ENCODE measurements around the gene CYFIP1. TPM values are rescaled to one million over a fixed set of nuclear protein-coding genes. Genes with fewer than 3 reads are reported as not detected.
"Not testable (repeated sequence)": the region's sequence is repeated elsewhere in the genome, so short reads cannot be mapped to it uniquely, and the experiment has no call there.

The CYFIP1 gene
- total RNA-seq, 1 donor from 2014 or later, result 98.3 TPM

DNA sequence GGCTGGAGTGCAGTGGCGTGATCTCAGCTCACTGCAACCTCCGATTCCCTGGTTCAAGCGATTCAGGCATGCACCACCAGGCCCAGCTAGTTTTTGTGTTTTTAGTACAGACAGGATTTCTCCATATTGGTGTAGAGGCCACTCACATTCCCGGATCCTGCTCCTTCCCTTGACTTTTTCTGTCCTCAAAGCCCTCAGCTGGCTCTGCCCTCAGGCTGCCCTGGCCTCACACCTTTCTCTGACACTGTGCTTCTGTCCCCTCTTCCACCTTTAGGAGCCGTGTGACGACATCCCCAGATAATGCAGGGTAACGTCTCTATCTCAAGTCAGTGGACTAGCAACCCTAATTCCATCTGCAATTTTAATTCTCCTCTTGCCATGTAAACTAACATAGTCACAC lies 8.6 kb upstream of the CYFIP1 start:
- Mint-ChIP-seq H3K4me3 (no peak overlapping the region), H3K9me3 (no peaks in the 10 kb centered on the region), H3K27me3 (ENCODE audit: low read depth) (no peaks in the 10 kb centered on the region), H3K36me3 (peaks cover 5% of the 10 kb centered on the region), H3K27ac (no peak overlapping the region), H3K4me1 (no peaks in the 10 kb centered on the region)
- DNase-seq (ENCODE audit: low spot score in 2 of 2, unreplicated experiment in 2 of 2), result no peak
- TF ChIP-seq, protein P1, sequence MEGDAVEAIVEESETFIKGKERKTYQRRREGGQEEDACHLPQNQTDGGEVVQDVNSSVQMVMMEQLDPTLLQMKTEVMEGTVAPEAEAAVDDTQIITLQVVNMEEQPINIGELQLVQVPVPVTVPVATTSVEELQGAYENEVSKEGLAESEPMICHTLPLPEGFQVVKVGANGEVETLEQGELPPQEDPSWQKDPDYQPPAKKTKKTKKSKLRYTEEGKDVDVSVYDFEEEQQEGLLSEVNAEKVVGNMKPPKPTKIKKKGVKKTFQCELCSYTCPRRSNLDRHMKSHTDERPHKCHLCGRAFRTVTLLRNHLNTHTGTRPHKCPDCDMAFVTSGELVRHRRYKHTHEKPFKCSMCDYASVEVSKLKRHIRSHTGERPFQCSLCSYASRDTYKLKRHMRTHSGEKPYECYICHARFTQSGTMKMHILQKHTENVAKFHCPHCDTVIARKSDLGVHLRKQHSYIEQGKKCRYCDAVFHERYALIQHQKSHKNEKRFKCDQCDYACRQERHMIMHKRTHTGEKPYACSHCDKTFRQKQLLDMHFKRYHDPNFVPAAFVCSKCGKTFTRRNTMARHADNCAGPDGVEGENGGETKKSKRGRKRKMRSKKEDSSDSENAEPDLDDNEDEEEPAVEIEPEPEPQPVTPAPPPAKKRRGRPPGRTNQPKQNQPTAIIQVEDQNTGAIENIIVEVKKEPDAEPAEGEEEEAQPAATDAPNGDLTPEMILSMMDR (IDR thresholded peaks at IDR 0.05; ENCODE audit: unreplicated experiment), result no peak

DNA sequence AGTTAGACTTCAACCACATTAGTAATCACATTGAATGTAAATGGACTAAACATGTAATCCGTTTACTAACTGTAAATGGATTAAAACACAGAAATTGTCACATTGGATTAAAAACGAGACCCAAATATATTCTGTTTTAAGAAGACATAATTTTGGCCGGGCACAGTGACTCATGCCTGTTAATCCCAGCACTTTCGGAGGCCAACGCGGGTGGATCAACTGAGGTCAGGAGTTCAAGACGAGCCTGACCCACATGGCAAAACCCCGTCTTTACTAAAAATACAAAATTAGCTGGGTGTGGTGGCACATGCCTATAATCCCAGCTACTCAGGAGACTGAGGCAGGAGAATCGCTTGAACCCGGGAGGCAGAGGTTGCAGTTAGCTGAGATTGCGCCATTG lies 1.8 kb upstream of the CYFIP1 start:
- not testable (repeated sequence) for H3K4me3 Mint-ChIP-seq; DNase-seq (ENCODE audit: low spot score in 2 of 2, unreplicated experiment in 2 of 2)

DNA sequence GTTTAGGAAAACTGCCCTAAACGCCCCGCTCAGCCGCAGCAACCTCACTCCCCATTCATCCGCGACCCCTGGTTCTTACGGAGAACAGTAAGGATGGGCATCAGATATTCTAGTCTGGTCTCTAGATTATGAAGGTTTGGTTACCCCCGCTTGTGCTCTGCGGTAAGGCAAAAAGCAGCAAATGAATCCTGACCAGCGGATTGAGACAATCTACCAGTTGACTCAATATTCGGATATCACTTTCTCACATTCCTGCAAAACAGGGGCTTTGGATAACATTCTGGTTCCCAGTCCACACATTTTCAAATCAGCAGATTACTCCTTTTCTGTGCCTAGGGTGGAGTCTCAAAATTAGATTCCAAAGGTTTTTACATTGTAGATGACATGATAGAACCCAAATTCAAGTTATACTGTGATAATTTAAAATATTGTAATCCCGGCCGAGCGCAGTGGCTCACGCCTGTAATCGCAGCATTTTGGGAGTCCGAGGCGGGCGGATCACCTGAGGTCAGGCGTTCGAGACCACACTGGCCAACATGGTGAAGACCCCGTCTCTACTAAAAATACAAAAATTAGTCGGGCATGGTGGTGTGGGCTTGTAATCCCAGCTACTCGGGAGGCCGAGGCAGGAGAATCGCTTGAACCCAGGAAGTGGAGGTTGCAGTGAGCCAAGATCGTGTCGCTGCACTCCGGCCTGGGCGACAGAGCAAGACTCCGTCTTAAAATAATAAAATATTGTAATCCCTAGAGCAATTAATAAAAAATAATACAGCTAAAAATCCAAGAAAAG lies 1.1 kb upstream of the CYFIP1 start:
- peak overlapping the region; percentile 53 for H3K27ac Mint-ChIP-seq
- H3K27me3 Mint-ChIP-seq (ENCODE audit: low read depth), result no peaks in the 10 kb centered on the region
- no peaks in the 10 kb centered on the region for H3K36me3 Mint-ChIP-seq
- peak overlapping the region; percentile 79 for H3K4me3 Mint-ChIP-seq
- TF ChIP-seq, protein P1 (IDR thresholded peaks at IDR 0.05; ENCODE audit: unreplicated experiment), result no peak
- H3K9me3 Mint-ChIP-seq, result no peaks in the 10 kb centered on the region
- H3K4me1 Mint-ChIP-seq, result peaks cover 13% of the 10 kb centered on the region
- DNase-seq (ENCODE audit: low spot score in 2 of 2, unreplicated experiment in 2 of 2), result no peak

More for the DNA sequence above, 1.8 kb upstream of the CYFIP1 start:
- H3K27me3 Mint-ChIP-seq (ENCODE audit: low read depth); H3K9me3 Mint-ChIP-seq; H3K36me3 Mint-ChIP-seq; H3K27ac Mint-ChIP-seq: not testable (repeated sequence)
- peaks cover 13% of the 10 kb centered on the region for H3K4me1 Mint-ChIP-seq

DNA sequence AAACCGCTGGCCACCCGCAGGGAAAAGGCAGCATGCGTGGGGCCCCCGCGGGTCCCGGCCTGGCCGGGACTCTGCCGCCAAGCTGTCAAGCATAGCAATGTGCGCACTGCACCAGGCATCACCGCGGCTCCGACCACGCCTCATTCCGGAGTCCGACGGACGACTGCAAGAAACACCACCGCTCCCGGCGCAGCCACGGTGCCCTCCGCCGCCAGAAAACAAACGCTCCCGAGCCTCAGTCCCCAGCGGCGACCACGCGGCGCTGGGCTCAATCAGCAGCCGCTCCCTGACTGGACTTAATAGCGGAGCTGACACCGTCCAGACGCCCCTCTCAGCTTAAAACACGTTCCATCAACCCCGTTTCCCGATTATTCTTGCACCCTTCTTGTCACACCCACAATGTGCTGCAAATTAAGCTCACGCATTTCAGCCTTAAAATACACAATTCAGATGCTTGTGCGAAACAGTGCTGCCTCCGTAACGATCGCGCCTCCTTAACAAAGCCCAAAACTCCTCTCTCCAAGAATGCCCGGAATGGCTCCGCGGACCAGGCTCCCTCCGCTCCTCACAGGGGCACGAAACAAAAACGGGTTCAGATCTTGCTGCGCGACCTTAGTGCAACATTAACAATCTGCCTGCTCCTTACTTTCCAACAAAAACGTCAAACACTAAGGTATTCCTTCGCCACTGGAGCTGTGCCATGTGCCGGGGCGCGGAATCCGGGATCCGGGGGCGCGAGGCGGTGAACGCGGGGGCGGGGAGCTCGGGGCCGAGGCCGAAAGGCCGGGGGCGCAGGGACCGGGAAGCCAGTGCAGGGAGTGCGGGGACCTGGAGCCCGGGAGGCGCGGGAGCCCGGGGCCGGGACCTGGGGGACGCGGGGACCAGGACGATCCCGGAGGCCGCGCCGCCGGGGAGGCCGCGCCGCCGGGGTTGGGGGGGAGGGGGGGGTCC lies 655 bp downstream of the CYFIP1 start:
- Mint-ChIP-seq H3K36me3 (no peaks in the 10 kb centered on the region), H3K9me3 (no peaks in the 10 kb centered on the region), H3K4me3 (peak overlapping the region; percentile 90), H3K27me3 (ENCODE audit: low read depth) (no peaks in the 10 kb centered on the region), H3K4me1 (peaks cover 13% of the 10 kb centered on the region), H3K27ac (peak overlapping the region; percentile 94)
- TF ChIP-seq, protein P1 (IDR thresholded peaks at IDR 0.05; ENCODE audit: unreplicated experiment), result no peak
- peak; percentile 36 to 65 for DNase-seq (ENCODE audit: low spot score in 2 of 2, unreplicated experiment in 2 of 2)

DNA sequence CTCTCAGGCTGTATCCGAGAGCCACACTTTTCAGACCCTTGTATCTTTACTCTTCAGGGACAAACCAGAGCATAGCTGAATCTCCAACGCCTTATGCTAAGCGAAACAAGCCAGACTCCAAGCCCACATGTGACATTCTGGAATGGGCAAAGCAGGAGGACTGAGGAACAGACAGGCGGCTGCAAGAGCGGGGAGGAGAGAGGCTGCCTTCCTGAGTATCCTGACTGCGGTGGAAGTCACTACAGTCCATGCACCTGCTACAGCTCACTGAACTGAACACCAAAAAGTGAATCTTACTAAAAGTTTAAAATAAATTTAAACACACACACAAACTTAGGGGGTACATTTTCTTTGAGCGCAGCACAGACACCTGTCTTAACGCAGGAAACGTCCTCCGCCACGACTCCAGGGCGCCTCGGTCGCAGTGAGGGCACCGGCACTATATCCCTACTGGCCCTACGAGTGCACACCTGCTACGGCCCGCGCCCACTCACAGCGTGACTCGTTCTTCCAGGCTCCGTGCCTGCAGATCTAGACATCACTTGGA lies 1.4 kb downstream of the CYFIP1 start:
- Mint-ChIP-seq H3K4me3 (peak overlapping the region; percentile 90), H3K9me3 (no peaks in the 10 kb centered on the region), H3K36me3 (no peaks in the 10 kb centered on the region), H3K27ac (peak overlapping the region; percentile 94), H3K4me1 (peaks cover 13% of the 10 kb centered on the region), H3K27me3 (ENCODE audit: low read depth) (no peaks in the 10 kb centered on the region)
- DNase-seq (ENCODE audit: low spot score in 2 of 2, unreplicated experiment in 2 of 2), result no peak
- TF ChIP-seq, protein P1 (IDR thresholded peaks at IDR 0.05; ENCODE audit: unreplicated experiment), result no peak

All from mesothelial cell of epicardium (in vitro differentiated cells).